GM18511 (cell line): ENCODE measurements around the gene TAS1R1.
"Not testable (repeated sequence)": the region's sequence is repeated elsewhere in the genome, so short reads cannot be mapped to it uniquely, and the experiment has no call there.

Source experiments
- ATAC-seq: cut with Tn5 transposase; IDR thresholded peaks from one replicate; pipeline ENCODE4 v1.9.1; 2021; ENCODE audit warnings: mild to moderate bottlenecking, moderate library complexity; ENCODE audit not compliant: unreplicated experiment

Gene TAS1R1

DNA sequence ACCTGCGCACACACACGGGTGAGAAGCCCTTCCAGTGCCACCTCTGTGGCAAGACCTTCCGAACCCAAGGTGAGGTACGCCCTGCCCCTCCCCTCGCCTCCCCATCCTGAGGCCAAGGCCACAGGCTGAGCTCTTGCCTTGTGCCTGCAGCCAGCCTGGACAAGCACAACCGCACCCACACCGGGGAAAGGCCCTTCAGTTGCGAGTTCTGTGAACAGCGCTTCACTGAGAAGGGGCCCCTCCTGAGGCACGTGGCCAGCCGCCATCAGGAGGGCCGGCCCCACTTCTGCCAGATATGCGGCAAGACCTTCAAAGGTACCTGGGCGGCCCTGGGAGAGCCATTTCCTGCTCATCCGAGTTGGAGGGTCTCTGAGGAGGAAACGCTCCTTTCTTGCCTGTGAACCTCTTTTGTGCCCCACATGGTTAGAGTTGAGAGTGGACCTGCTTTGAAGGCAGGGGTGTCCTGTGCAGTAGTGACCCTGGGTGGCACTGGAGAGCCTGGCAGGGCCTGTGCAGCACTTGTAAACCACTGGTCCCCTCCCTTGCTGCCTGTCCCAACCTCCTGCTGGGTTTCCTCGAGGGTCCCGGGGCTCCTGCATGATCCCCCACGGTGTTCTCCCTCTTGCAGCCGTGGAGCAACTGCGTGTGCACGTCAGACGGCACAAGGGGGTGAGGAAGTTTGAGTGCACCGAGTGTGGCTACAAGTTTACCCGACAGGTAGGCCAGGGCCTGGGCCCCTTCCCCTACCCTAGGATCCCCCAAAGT lies 33.2 kb downstream of the TAS1R1 start:
- no peak for ATAC-seq

GRCh38 chr1:6588893-6589520 lies 33.9 kb downstream of the TAS1R1 start:
- ATAC-seq = no peak

DNA sequence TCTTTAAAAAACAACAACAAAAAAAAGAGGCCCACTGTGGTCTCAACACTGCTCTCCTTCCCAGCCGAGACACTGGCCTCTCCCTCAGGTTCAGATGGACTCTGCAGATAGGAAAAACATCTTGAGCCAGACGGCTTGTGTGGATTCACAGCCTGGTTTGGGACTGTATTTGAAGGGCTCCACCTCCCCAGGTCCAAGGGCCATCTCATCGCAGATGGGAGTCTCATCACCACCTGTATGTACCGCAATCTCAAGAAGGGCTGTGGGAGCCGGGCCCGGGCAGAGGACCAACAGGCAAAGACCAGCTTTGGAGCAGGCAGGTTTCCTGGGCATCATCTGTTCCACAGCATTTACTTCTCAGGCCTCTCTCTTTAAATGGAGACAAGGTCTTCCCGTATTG lies 34.9 kb downstream of the TAS1R1 start:
- no peak for ATAC-seq

GRCh38 chr1:6591222-6591621 lies 36.1 kb downstream of the TAS1R1 start:
- ATAC-seq = no peak

DNA sequence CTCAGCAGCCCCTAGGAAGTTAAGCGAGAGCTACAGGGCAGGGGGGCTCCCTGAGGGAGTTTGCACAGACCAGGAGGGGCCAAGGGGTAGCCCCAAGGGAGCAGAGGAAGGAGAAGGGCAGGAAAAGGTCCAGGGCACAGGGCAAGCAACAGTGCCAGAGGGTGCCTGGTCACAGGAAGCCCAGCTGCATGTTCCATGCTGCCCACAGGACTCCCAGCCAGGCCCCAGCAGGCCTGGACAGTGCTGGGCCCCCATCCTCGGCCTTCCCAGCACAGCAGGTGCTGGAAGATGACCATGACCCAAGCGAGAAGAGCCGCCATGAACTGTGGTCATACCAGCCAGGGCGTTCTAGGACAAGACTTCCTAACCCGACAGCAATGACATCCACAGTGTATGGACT lies 36.5 kb downstream of the TAS1R1 start:
- no peak for ATAC-seq

DNA sequence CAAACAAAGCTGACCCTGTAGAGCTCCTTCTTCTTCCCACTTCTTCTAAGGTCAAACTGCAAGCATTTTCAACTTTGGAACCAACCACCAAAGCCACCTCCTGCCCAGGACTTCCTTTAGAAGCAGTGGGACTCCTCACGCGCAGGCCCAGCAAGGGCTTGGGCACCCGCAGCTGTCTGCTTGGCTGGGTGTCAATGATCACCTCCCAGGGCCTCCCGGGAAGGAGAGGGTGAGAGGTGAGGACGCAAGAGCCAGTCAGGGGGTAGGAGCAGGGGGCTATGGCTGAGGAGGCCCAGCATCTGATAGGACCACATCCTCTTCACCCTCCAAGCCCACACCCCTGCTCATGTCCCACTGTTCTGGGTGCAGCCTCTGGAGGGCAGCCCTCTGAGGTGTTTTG lies 37.3 kb downstream of the TAS1R1 start:
- no peak for ATAC-seq

GRCh38 chr1:6592865-6593593 lies 37.9 kb downstream of the TAS1R1 start:
- no peak for ATAC-seq

DNA sequence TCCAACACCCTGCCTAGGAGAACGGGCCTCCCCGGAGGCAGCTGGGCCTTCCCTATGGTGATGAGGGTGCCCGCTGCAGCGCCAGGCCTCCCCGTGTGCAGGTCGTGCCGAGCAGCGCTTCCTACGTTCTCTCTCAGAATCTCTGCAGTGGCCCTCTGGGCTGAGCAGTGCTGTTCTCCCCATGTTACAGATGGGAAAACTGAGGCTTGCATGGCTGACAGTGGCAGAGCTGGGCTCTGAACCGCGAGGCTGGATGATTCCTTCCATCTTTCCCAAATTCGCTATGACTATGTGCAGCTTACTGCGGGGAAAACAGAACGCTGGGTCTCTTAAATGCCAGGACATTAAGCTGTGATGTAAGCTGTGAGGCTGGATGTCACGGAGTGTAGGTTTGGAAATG lies 38.7 kb downstream of the TAS1R1 start:
- ATAC-seq = no peak

- no peak for ATAC-seq
Observed at GRCh38 chr1:6594977-6595740, 40.1 kb downstream of the TAS1R1 start.

DNA sequence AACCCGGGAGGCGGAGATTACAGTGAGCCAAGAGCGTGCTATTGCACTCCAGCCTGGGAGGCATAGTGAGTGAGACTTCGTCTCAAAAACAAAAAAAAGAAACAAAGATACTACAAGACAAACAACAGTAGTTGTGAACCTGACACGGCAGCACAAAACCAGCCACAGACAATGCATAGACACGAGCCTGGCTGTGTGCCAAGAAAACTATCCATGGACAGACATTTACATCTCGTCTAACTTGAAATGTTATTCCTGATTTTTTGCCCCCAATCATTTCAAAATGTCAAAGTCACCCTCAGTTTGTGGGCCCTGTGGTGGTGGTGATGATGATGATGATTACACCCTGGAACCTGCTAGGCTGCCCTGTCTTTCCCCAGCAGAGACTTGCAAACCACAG lies 41.2 kb downstream of the TAS1R1 start:
- ATAC-seq = no peak

DNA sequence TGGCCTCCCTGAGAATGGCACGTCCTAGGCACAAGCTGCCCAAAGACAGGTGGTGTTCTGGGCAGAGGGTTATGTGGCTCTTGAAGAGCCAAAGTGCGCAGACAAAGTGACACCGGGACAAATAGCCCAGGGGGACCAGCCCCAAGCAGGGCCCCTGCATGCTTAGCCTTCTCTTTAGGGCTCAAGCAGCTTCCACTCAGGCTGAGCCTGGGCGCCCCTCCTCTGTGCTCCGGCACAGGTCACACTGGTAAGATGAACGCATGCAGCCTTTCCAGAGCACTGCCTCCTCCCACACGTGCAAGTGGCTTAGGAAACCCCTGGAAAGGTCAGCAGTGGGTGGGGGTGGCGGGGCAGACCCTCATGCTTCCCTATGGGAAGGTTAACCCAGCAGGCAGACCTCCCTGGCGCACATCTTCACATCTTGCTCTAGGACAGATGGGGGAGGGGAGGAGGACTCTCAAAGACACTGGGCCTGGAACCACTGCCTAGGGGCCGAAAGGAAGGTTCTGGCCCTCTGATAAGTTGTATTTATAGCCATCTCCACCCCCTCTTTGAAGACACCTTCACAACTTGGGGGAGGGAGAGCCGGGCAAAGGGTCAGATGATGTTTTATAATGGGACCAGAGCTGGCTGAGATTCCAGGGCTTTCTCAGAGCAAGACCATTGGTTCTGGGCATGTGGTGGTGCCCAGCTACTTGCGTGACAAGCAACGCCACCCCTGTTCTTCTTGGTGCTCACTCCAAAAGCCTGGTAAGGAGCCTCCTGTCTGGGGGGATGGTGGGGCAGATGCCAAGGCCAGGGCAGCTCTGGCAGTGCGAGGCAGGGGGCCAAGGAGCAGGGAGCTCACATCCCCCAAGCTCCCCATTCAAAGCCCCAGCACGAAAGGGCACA lies 42.0 kb downstream of the TAS1R1 start:
- ATAC-seq = no peak

DNA sequence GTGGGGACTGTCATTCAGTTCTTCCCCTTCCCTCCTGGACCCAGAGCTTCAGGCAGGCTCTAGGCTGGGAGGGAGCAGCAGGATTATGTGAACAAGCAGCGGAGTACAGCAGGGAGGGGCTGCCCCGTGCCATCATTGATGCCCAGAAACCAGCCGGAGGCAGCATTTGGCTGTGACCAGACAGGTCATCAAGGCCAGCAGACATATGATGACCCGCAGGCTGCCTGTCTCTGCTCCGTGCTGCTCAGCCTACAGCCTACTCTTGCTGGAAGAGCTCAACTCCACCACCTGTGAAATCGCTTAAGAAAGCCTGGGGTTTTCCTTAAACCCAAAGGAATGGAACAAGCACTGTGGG lies 42.6 kb downstream of the TAS1R1 start:
- no peak for ATAC-seq

- no peak for ATAC-seq
Observed at GRCh38 chr1:6599141-6599975, 44.3 kb downstream of the TAS1R1 start.

GRCh38 chr1:6599991-6600390 lies 44.9 kb downstream of the TAS1R1 start:
- ATAC-seq = not testable (repeated sequence)

GRCh38 chr1:6600410-6601048 lies 45.4 kb downstream of the TAS1R1 start:
- no peak for ATAC-seq

GRCh38 chr1:6601049-6601922 lies 46.2 kb downstream of the TAS1R1 start:
- ATAC-seq = no peak

GRCh38 chr1:6601923-6602668 lies 47.0 kb downstream of the TAS1R1 start:
- peak; percentile 37 for ATAC-seq
